ENCODE data around the gene TTC16.

DNA sequence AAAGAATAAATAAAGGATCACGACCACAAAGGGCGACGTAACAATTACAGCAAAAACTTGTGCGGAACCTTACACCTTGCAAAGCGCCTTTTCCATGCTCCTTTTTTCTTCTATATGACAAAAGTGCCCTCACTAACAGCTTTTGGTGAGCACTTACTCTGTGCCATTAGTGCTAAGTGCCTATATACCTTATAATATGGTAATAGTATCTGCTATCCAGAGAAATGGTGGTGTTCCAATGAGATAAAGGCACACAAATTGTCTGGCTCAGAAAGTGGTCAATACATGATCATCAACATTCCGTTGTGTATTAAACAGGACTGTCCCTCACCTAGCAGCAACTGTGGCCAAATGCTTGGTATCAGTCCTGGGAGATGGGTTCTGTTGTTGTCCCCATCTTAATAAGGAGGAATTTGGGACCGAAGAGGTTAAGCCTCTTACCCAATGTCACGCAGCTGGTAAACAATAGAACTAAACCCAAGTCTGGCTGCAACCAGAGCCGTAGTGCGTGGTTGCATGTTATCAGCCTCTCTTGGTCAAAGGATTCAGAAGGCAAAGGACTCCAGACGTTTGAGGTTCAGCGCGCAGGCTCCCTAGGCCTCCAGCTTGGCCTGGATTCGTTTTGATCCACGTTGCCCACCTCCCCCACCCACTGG, 19.8 kb downstream of the TTC16 start:
- TF ChIP-seq, protein P1, sequence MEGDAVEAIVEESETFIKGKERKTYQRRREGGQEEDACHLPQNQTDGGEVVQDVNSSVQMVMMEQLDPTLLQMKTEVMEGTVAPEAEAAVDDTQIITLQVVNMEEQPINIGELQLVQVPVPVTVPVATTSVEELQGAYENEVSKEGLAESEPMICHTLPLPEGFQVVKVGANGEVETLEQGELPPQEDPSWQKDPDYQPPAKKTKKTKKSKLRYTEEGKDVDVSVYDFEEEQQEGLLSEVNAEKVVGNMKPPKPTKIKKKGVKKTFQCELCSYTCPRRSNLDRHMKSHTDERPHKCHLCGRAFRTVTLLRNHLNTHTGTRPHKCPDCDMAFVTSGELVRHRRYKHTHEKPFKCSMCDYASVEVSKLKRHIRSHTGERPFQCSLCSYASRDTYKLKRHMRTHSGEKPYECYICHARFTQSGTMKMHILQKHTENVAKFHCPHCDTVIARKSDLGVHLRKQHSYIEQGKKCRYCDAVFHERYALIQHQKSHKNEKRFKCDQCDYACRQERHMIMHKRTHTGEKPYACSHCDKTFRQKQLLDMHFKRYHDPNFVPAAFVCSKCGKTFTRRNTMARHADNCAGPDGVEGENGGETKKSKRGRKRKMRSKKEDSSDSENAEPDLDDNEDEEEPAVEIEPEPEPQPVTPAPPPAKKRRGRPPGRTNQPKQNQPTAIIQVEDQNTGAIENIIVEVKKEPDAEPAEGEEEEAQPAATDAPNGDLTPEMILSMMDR (IDR thresholded peaks at IDR 0.05; ENCODE audit: control extremely low read depth in 1 of 3, insufficient read depth in 1 of 3, low read depth in 1 of 3, low read length in 3 of 3) = no peak
- TF ChIP-seq POLR2A (IDR thresholded peaks at IDR 0.05; ENCODE audit: control extremely low read depth in 1 of 2, low read depth in 2 of 2, low read length in 2 of 2) = no peak
- TF ChIP-seq RAD21 (IDR thresholded peaks at IDR 0.05 in 1 of 2, conservative IDR thresholded peaks at IDR 0.05 in 1 of 2; ENCODE audit: low read depth in 2 of 2, low read length in 2 of 2) = no peak
- no peak for TF ChIP-seq PHF8 (conservative IDR thresholded peaks at IDR 0.05; ENCODE audit: low read depth, low read length)
- no peak for TF ChIP-seq POLR2AphosphoS5 (IDR thresholded peaks at IDR 0.05; ENCODE audit: low read depth, low read length)
- no peak for TF ChIP-seq NRF1 (IDR thresholded peaks at IDR 0.05; ENCODE audit: low read depth, low read length)
- TF ChIP-seq FOSL1 (IDR thresholded peaks at IDR 0.05; ENCODE audit: insufficient read depth, low read depth, low read length) = no peak
- TF ChIP-seq EZH2 (IDR thresholded peaks at IDR 0.05; ENCODE audit: low read depth, low read length, severe bottlenecking) = no peak
- no peak for TF ChIP-seq KDM5A (IDR thresholded peaks at IDR 0.05; ENCODE audit: low read length)
- no peak for TF ChIP-seq KDM4A (IDR thresholded peaks at IDR 0.05; ENCODE audit: low read depth, low read length, severe bottlenecking)
- no peak for TF ChIP-seq EP300 (IDR thresholded peaks at IDR 0.05; ENCODE audit: borderline replicate concordance in 1 of 2, low read depth in 2 of 2, low read length in 2 of 2)
- no peak for TF ChIP-seq CTBP2 (IDR thresholded peaks at IDR 0.05; ENCODE audit: borderline replicate concordance, insufficient read depth, insufficient read length, low read length)
- no peak for TF ChIP-seq SRF (IDR thresholded peaks at IDR 0.05; ENCODE audit: low read depth, low read length)
- TF ChIP-seq ZNF274 (IDR thresholded peaks at IDR 0.05; ENCODE audit: borderline replicate concordance, extremely low read depth, low read length) = no peak
